ENCODE measurements around the gene CDK9.
A peak's percentile ranks its signal among the peaks of the same experiment; 100 is the strongest.
"Not testable (repeated sequence)": the region's sequence is repeated elsewhere in the genome, so short reads cannot be mapped to it uniquely, and the experiment has no call there.

The CDK9 gene

GRCh38 chr9:127826253-127826913 is 40.5 kb downstream of the CDK9 start:
- no peak for DNase-seq (ENCODE audit: low read depth)

- DNase-seq (ENCODE audit: low read depth), result peak; percentile 34
Measured at GRCh38 chr9:127828262-127829031, 42.6 kb downstream of the CDK9 start.

DNA sequence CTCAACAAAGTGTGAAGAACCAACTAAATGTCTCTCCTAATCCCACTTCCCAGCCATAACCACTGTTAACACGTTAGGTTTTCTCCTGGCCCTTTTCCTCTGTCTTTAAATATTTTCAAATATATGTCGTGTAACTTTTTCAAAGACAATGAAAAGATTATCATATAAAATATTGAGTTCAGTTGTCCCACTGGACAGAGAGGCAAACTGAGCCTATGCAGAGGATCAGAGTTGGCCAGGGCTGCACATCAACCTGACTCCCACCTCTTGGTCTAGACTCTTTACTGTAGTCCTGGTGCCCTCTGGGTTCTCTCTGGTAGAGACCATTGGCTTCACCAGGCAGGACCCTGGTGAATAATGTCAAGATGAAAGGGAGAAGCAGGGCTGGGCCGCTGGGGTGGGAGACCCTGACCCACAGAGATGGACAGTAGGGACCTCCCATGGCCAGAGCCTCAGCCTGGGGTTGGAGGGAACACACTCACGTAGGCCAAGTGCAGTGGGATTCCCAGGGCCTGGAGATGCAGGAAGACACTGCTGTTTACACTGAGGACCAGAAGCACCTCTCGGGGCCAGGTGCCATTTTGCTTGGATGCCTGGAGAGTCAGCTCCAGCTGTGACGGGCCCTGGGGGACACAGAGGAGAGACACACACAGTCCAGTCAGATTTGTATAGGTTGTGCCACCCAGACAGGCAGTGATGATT is 43.5 kb downstream of the CDK9 start:
- no peak for DNase-seq (ENCODE audit: low read depth)

- no peak for DNase-seq (ENCODE audit: low read depth)
Measured at GRCh38 chr9:127832248-127832647, 46.4 kb downstream of the CDK9 start.

DNA sequence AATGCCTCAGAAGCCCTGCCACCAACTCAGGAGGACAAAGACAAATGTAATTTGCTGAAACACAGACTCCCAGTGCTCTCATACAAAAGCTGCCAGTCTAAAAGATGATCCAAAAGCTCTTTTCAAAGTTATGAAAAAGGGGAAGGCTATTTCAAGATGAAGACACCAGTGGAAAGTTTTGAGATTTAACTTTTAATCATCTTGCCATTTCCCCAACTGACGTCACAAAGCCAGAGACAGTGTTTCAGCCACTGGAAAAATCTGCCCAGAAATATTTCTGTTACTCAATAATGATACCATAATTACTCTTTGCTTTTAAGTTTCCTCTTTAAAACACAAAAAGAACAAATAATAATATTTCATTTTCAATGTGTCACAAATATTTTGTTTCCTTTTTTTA is 47.7 kb downstream of the CDK9 start:
- DNase-seq (ENCODE audit: low read depth), result no peak

- DNase-seq (ENCODE audit: low read depth), result no peak
Measured at GRCh38 chr9:127835991-127836516, 50.2 kb downstream of the CDK9 start.

GRCh38 chr9:127836561-127836960 is 50.7 kb downstream of the CDK9 start:
- DNase-seq (ENCODE audit: low read depth), result not testable (repeated sequence)

DNA sequence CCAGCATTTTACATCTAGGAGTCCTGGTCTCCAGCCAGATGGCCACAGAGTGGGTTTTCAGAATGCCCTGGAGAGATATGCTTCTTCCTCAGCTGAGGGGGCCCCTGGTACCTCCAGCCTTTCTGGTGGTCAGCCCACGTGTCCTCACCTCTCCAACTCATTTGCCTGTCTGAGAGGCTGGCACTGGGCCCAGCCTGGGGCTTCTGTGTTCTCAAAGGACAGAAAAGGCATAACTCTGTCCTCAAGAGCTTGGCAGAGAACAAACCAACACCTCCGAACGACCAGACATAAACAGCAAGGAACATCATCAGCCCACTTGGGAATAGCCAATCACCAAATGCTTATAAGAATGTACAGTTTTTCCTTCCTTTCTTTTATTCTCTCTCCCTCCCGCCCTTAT is 51.5 kb downstream of the CDK9 start:
- DNase-seq (ENCODE audit: low read depth), result no peak

GRCh38 chr9:127838375-127839078 is 52.7 kb downstream of the CDK9 start:
- DNase-seq (ENCODE audit: low read depth), result no peak

Data from CMK (cell line).